NCI-H128 (cell line): ENCODE data around the gene LRRC4C.

ENCODE experiments used
- DNase-seq: peaks from one replicate; lab custom pipeline; 2025; ENCODE audit not compliant: unreplicated experiment; lab: John Stamatoyannopoulos, UW

Gene LRRC4C

DNA sequence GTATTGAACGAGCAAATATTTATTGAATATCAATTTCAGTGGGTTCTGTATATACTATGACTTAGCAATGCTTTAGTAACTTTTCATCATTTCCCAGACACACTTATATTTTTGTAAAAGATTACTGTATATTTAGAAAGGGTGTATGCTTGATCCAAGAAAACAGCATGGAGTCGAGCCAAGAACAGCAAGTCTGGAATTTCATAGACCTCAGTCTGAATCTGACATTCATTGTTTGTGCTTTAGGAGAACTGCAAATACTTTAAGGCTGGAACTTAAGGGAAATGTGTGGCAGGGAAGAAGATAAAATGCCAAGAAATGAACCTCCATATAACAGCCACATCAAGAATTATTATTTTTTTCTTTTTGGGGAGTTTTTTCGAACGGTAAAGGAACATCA lies 1156.8 kb downstream of the LRRC4C start:
- DNase-seq: no peak

DNA sequence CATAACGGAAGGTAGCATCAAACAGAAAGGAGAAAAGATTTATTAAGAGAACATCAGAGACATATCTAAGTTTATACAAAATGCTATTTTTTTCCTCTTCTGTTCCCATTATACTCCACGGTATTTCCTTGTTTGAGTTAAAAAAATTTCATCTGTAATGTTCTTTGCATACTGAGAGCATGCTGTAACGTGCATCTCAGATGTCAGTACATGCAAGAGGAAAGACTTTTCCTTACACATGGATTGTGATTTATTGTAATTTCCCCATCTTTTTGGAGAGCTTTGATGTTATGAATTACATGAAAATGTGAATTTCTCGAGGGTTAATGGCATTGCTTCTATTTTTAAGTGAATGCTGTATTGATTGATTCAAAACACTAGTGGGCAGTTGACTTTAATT lies 1164.0 kb downstream of the LRRC4C start:
- no peak for DNase-seq

DNA sequence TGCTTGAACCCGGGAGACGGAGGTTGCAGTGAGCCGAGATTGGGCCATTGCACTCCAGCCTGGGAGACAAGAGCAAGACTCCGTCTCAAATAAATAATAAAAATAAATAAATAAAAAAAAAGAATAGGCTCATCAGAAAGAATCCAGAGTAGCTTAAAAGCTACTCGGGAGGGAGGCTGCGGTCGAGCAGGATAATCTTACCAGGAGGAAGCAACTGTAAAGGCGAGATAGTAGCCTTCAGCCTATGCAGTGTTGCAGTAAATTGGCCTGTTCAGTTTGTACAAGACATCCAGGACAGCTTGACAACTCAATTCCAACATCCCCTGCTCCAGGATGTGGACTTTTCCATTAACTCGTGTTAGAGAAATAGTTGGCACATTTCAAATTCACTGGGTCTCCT lies 1164.7 kb downstream of the LRRC4C start:
- no peak for DNase-seq

DNA sequence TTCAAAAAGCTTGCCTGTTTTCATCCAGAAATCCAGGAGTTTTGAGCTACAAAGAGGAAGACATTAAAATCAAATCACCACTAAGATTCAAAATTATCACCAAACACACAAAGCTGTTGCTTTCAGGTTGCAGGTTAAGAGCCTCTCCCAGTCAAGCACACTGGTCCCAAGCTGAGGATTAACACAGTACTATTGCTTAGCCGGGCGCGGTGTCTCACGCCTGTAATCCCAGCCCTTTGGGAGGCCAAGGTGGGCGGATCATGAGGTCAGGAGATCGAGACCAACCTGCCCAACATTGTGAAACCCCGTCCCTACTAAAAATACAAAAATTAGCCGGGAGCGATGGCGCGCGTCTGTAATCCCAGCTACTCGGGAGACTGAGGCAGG lies 1165.1 kb downstream of the LRRC4C start:
- no peak for DNase-seq

DNA sequence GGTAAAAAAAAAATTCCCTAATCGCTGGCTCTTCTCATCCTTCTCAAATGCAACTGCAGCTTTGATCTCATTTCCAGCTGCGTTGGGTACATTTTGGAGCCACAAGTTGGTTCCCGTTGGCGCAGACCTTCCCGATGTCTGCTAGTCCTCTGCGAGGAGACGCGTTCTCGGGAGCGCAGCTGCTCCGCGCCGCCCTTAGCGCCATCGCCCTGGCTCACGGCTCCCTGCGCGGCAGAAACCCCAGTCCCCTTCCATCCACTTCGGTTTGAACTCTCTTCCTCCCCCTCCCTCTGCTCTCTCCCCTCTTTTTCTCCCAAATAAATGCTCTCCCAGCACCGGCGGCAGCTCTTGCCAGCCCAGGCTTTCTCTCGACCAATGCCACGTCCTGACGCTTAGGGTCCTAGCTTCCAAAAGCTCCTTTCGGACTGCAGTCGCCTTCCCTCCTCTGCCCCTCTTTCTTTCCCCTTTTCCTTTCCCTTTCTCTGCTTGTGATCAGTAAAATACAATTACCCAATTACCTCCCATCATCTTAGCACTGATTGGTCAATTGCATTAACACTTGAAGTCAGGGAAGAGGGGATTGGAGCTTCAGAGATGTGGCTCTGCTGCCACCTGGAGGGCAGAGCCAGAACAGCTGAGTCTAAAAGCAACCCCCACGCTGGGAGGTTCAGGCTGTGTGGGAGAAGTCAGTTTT lies 1165.7 kb downstream of the LRRC4C start:
- DNase-seq: no peak

DNA sequence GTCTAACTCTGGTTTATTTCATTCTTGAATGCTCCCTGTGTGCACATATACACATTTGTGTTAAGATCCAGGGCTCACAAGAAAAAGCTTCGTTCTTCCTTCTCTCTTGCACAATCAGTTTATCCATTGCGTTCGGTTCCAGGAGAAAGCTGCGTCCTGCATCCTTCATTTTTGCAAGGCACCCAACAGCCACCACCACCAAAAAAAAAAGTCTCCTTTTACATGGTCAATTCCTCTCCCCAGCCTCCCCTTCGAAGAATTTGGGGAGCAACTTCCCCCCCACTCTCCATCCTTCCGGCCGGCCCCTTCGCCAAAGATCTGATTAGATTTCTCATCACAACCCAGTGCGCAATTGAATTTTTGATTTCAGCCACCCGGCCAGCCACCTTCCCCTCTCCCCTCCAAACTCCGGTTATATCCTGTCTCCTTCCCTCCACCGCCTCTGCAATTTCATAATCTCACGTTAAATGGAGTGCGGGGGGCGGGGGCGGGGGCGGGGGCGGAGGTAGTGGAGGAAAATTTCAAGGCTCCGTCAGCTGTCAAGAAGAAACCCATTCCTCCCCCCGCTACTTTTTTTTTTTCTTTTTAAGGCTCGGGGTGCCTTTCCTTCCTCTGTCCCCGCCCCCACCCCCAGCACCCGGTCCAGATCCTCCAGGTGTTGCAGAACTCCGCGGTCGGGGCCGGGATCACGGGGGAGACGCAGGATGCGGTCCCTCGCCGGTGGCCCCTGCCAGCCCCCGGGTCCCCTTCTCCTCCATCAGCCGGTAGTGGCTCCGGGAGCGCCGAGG lies 1166.5 kb downstream of the LRRC4C start:
- no peak for DNase-seq

DNA sequence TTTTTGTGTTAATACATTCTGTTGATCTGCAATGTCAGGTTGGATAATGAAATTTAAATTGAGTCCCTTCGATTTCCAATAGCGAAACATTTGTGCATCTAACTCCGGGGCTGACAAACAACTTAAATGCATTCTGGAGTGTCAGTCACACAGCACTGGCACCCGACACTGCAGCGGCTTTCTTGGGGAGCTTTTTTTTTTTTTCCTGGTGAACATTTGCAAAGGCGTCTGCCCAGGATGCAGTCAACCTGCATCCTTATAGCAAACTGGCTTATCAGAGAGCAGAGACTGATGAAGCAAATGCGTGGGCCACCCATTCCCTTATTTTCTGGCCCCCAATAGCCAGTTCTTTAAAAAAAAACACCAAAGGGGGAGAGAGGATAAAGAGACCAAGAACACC lies 1167.7 kb downstream of the LRRC4C start:
- DNase-seq: no peak

DNA sequence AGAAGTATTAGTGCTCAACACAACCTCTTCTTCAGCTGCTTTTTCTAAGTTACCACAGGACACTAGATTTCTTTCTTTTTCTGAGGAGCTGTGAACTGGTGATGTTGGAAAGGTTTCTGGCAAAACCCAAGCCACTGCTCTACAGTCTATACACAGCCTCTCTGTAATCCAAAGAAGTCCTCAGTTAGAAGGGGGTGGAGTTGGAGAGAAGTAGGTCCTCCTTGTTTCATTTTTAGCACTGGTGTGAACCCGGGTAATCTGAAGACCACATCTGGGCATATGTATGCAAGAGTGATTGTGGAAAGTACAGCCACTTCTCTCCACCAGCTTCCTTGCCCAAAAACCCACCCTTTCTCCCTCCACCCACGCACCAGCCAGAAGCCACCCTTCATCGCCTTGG lies 1168.1 kb downstream of the LRRC4C start:
- no peak for DNase-seq

DNA sequence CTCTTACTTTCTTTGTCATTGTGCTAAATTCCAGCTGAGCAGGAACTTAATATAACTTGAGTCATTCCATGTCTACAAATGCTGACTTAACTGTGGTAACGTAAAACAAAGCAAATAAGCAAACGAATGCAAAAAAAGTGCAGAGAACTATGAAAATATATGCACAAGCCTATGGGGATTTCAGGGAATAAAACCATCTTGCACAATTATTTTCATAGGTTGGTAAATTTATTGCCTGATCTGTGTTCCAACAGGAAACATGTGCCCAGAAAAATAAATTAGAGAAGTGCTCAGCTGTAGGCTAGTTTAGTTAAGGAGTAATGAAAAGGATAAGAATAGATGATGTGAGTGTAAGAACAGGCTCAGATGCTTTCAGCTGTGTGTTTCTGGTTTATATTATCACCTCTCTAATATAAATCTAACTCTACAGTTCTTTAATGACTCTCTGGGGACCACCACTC lies 1169.3 kb downstream of the LRRC4C start:
- DNase-seq: no peak

DNA sequence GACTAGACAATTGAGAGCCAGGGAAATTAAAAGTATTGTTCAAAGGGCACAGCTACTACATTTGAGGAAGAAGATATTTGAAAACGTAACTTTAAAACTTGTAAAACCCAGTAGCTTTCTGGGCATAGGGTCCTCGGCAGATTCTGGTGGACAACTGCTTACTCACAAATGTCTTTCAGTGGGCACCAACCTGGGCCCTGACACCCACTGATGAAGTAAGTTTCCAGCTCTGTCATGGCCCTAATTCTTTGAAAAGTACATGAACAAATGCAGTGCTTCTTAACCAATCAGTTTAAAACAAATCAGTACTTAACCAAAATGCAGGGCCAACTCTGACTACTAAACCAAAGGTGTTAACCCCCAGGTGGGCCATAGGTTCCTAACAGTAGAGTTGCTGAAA lies 1170.1 kb downstream of the LRRC4C start:
- no peak for DNase-seq

DNA sequence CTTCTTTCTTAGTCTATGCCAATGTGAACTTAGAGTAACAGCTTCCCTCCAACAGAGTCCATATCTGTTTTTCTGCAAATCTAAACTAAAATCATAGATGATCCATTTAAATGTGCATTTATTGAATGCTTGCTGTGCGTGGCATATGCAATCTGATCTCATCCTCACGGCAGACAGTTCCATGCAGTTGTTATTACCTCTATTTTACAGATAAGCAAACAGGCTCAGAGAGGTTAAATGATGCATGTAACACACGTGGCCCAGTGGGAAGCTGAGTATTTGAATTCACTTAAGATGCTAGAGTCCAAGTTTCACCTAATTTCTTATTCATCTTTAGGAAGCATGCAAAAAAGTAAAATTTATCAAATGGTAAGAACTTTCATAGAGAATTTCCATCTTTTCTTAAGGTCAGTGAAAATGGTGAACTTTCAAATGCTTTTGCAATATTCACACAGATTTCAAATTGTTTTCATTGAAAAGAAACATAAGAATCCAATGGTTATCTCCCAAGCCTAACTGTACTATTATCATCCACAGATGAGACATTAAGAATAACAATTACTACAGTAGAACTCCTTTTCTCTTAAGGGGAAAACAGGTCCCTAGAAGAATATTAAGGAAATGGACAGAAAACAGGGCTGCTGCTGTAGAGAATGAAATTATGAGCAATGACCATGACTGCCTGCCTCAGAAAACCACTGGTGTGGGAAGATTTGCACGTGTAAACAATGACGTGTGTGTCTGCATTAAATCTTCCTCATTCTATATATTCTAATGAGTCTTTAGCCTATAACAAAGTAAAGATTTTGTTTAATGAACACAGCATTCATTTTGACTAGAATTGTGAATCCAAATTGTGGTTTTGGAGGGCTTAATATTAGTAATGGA lies 1171.3 kb downstream of the LRRC4C start:
- DNase-seq: no peak

DNA sequence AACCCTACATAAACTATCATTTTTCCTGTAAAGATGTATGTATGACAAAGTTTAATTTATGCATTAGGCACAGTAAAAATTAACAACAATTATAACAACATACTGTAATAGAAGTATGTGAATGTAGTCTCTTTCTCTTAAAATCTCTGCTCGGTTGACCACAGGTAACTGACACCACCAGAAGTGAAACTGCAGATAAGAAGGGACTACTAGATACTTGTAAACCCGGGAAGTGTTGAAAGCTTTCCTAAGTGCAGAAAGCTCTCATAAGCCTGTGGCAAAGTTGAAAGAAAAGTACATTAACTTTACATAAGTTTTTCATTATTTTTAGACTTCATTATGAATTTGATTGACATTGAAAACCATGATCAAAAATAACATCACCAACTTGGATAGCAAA lies 1173.3 kb downstream of the LRRC4C start:
- no peak for DNase-seq

DNA sequence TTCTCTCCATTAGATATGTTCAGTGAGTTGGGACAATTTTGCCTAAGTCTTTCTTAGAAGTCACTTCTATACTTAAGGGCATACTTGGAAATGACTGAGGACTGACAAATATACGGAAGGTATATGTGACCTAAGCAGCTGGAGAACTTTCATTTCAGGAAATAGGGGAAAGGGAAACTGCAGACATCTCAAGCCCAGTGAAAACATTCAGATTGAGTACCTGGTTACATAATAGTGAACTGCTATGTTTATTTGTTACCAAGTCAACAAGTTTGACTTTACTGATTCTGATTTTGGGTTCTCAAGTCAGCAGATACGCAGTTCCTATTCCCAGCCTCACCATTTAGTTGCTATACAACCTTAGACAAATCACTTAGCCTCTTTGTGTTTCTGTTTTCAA lies 1173.9 kb downstream of the LRRC4C start:
- no peak for DNase-seq

DNA sequence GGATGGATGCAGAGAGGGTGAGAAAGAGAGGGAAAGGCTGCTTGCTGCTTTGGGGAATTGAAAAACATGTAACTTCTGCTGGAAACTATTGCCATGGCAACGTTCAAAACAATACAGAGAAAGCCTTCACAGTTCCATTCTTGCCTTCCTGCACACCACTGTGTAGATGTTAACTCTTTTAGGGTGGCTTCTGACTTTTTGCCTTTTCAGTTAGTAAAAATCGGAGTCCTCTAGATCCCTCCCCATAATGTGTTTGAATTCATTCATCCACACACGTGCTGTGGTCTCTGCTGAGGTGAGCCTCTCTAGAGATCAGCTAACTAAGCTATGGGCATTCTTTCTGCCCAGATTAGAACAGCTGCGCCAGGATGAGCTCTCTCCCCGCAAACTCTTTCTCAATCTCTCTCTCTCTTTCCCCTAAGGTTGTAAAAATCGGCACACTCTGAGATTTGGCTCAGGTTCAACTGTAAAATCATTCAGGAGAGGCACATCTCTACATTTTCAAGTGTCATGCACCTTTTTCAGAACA lies 1178.3 kb downstream of the LRRC4C start:
- no peak for DNase-seq

DNA sequence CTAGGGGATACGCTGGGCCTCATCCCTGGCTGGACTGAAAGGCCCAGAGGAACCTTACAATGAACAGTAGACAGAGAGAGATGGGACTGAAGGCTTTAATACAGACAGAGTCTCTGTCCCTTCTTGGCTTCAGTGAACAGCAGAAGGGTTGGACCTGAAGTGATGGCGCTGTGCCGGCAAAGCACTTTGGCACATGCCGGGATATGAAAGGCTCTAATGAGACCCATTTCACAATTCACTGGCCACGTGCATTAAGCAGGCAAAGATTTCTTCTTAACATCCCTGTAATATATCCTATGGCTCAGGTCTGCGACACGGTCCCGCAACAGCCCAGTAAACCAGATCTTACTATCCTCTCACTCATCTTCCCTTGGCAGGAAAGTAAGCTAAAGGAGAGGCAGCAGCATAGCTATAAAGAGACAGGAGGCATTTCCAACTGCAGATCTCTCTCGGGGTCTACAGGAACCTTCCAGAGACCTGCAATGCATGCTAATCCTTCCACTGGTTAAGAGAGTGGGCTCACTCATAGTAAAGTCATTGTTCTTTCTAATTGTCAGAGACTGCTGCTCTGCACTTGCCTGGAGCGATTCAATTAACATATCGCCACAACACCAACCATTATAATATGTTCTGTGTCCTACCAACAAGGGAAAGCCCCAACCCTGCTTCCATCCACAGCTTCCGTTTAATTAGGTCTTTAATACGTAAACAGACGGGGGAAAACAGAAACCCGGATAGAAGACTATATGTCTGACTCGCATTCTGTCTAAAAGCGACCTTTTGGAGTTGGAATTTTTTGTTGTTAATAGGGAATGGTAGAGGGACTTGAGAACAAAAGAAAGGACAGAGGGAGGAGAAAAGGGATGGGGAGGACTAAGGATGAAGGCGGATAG lies 1179.0 kb downstream of the LRRC4C start:
- DNase-seq: no peak

DNA sequence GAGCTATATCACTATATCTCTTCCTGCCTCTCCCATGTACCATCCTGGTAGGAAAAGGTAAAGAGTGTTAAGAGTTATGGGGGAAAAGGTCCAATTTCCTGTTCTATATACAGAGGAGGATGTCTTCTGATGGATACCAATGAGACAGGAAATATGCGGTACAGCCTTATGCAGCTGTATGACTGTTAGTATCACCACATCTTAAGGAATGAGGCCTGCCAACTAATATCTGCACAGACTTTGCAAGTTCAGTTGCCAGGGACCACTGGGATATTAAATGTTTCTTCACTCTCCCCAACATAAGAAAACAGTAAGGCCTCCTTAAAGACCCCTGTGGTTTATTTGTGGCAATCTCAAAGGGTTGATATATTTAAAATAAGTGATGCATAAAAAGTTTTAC lies 1182.5 kb downstream of the LRRC4C start:
- DNase-seq: no peak

DNA sequence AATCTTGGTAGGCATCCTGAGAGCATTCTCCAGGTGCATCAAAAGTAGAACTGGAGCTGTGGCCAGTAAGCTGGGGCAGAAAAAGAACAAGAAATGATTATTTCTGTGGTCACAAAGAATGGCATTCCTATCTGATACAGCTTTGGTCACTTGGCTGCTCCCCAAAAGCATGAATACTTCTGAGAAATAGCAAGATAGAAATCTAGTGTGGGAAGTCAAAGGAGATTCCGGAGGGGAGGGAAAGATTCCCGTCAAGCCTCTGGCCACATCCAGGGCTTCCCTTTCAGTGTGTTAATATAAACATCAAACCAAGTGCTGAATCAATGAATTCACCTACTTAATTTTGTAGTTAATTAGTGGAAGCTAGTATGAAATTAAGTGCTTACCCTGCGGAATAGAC lies 1185.4 kb downstream of the LRRC4C start:
- no peak for DNase-seq

DNA sequence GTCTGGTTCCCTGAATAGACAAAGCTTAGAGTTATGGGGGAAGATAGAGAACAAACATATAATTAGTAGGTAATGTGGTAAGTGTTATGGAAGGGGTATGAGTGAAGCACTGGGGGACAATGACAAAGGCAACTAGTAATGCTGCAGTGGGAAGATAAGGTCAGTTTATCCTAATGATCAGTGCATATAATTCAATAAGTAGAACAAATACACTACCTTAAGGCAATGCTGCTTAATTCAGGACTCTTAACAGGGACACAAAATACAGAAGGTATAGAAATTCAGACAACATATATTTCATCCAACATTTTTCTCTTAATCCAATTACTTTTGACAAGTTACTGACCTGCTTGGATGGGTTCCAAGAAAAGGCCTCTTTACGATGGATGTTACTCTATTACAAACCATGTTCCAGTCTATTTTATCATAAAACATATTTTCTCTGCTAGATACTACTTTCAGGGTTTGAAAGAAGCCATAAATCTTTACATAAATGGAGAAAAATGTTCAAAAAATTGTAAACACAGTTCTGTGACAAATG lies 1186.2 kb downstream of the LRRC4C start:
- DNase-seq: no peak

DNA sequence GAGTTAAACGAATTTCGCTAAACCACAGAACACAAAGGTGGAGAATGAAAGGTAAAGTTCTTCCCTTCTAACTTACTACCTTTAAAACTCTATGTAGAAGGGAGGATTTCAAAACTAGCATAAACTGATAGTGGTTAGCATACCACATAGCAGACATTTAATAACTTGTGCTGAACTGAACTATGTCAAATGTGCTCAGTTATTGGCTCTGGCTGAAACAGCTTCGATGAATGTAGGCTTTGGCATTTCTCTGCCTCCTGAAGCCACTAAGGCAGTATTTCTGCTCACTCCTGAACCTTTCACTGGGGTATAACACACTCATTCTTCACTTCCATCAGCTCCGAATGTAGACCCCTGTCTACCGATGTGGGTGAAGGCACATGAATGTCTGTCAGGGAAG lies 1188.1 kb downstream of the LRRC4C start:
- DNase-seq: no peak

DNA sequence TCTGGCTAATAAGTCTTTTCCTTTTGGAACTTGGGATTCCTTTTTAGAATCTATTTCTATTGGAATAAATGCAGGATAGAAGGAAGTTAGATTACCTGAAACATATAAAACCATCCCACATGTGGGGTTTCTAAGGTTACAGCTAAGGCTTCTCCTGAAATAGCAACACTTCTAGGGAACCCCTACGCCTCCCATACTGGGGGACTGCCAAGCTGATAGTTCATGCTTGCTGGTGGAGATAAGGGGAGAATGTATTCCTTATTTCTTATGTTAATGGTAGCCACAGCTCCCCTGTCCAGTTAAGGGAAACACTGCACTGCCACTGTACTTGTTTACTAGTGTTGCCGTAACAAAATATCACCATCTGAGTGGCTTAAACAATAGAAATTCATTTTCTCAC lies 1189.6 kb downstream of the LRRC4C start:
- no peak for DNase-seq
